ENCODE measurements around the gene MACF1. TPM values are rescaled to one million over a fixed set of nuclear protein-coding genes. Genes with fewer than 3 reads are reported as not detected.
A peak's percentile ranks its signal among the peaks of the same experiment; 100 is the strongest.

MACF1 gene
- polyA plus RNA-seq, 1 of the 3 experiments (the other 2 are of a cell fraction) = 37.6 TPM

- TF ChIP-seq, protein P1, sequence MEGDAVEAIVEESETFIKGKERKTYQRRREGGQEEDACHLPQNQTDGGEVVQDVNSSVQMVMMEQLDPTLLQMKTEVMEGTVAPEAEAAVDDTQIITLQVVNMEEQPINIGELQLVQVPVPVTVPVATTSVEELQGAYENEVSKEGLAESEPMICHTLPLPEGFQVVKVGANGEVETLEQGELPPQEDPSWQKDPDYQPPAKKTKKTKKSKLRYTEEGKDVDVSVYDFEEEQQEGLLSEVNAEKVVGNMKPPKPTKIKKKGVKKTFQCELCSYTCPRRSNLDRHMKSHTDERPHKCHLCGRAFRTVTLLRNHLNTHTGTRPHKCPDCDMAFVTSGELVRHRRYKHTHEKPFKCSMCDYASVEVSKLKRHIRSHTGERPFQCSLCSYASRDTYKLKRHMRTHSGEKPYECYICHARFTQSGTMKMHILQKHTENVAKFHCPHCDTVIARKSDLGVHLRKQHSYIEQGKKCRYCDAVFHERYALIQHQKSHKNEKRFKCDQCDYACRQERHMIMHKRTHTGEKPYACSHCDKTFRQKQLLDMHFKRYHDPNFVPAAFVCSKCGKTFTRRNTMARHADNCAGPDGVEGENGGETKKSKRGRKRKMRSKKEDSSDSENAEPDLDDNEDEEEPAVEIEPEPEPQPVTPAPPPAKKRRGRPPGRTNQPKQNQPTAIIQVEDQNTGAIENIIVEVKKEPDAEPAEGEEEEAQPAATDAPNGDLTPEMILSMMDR (IDR thresholded peaks at IDR 0.05) = peak; percentile 54
Observed at GRCh38 chr1:39204441-39205081, at the start of gene MACF1 (continued).

GRCh38 chr1:39157304-39157703, 47.2 kb upstream of the MACF1 start:
- POLR2A ChIA-PET = no interaction called here
- TF ChIP-seq FOXJ3 (CRISPR knock-in tag; IDR thresholded peaks at IDR 0.05) (no peak), ELF1 (IDR thresholded peaks at IDR 0.05) (no peak), SMC3 (IDR thresholded peaks at IDR 0.05; ENCODE audit: low read depth, low read length) (no peak), MXI1 (IDR thresholded peaks at IDR 0.05; ENCODE audit: low read depth, low read length) (no peak), SIN3A (IDR thresholded peaks at IDR 0.05; ENCODE audit: borderline replicate concordance, low read depth, low read length) (no peak), USF2 (IDR thresholded peaks at IDR 0.05; ENCODE audit: borderline replicate concordance, low read depth, low read length) (no peak), REST (IDR thresholded peaks at IDR 0.05; ENCODE audit: low read depth, low read length) (no peak), EP300 (IDR thresholded peaks at IDR 0.05; ENCODE audit: borderline replicate concordance in 1 of 2, low read depth in 1 of 2, low read length in 1 of 2) (no peak), NRF1 (IDR thresholded peaks at IDR 0.05; ENCODE audit: low read depth, low read length) (no peak), RCOR1 (IDR thresholded peaks at IDR 0.05; ENCODE audit: low read length) (no peak), RFX5 (IDR thresholded peaks at IDR 0.05; ENCODE audit: low read length) (no peak), MEF2A (IDR thresholded peaks at IDR 0.05; ENCODE audit: borderline replicate concordance, low read depth) (no peak), JUND (IDR thresholded peaks at IDR 0.05) (no peak), FOXM1 (IDR thresholded peaks at IDR 0.05; ENCODE audit: low read depth) (no peak), POLR2AphosphoS5 (IDR thresholded peaks at IDR 0.05; ENCODE audit: low read depth, low read length) (no peak), YY1 (IDR thresholded peaks at IDR 0.05; ENCODE audit: low read depth) (no peak), TAF1 (IDR thresholded peaks at IDR 0.05; ENCODE audit: borderline replicate concordance, low read depth, low read length) (no peak)
- TF ChIP-seq, protein P2, sequence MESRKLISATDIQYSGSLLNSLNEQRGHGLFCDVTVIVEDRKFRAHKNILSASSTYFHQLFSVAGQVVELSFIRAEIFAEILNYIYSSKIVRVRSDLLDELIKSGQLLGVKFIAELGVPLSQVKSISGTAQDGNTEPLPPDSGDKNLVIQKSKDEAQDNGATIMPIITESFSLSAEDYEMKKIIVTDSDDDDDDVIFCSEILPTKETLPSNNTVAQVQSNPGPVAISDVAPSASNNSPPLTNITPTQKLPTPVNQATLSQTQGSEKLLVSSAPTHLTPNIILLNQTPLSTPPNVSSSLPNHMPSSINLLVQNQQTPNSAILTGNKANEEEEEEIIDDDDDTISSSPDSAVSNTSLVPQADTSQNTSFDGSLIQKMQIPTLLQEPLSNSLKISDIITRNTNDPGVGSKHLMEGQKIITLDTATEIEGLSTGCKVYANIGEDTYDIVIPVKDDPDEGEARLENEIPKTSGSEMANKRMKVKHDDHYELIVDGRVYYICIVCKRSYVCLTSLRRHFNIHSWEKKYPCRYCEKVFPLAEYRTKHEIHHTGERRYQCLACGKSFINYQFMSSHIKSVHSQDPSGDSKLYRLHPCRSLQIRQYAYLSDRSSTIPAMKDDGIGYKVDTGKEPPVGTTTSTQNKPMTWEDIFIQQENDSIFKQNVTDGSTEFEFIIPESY (IDR thresholded peaks at IDR 0.05; ENCODE audit: borderline replicate concordance, low read depth) = no peak
- peaks cover 79% of the 10 kb centered on the region for H3K79me2 ChIP-seq (ENCODE audit: insufficient read depth)
- H3K4me1 ChIP-seq (ENCODE audit: control insufficient read depth in 1 of 2, insufficient read depth in 2 of 2, low read depth in 1 of 2, low read length in 1 of 2) = peaks cover 9 to 61% of the 10 kb centered on the region in 2 experiments; a peak in 3 of 4 replicates
- no peak overlapping the region for H3K9ac ChIP-seq
- H4K20me1 ChIP-seq (ENCODE audit: insufficient read depth) = peaks cover 32% of the 10 kb centered on the region
- CTCF ChIA-PET = interaction anchor here (1.0 to 2.8 kb wide), 4 partner anchors 16 to 59 kb away, joined by 3 to 12 read pairs (median 10); no protein-coding TSS in a partner anchor
- no peaks in the 10 kb centered on the region for H3K27me3 ChIP-seq (ENCODE audit: insufficient read depth)
- H3K4me2 ChIP-seq = no peak overlapping the region
- H2AFZ ChIP-seq (ENCODE audit: low read depth) = no peak overlapping the region
- no peaks in the 10 kb centered on the region for H3K36me3 ChIP-seq (replicated peaks in 1 of 2; ENCODE audit: control insufficient read depth in 1 of 2, insufficient read depth in 2 of 2, low read length in 1 of 2)
- H3K4me3 ChIP-seq (ENCODE audit: low read depth in 2 of 2, low read length in 1 of 2) = no peak overlapping the region
- H3F3A ChIP-seq (replicated peaks; ENCODE audit: insufficient read depth) = peaks cover 26% of the 10 kb centered on the region
- no peak overlapping the region for H3K27ac ChIP-seq (ENCODE audit: low read depth in 2 of 2, low read length in 1 of 2)
- no peaks in the 10 kb centered on the region for H3K9me2 ChIP-seq
- DNase-seq = no peak
- H3K9me3 ChIP-seq = no peaks in the 10 kb centered on the region

Data from SK-N-SH (cell line).